Measurements from ENCODE around the gene EFNA2. TPM values are rescaled to one million over a fixed set of nuclear protein-coding genes. Genes with fewer than 3 reads are reported as not detected.

The EFNA2 gene
- total and polyA plus RNA-seq, 2 of the 4 experiments (the other 2 are of a cell fraction), result not detected

GRCh38 chr19:1250437-1251260 lies 35.0 kb upstream of the EFNA2 start:
- H3K4ac ChIP-seq (ENCODE audit: low read depth, low read length), result peak overlapping the region; percentile 98
- intact Hi-C loops (cut with micrococcal nuclease), result no loop called here
- H2BK5ac ChIP-seq (ENCODE audit: low read depth, low read length, poor library complexity, severe bottlenecking), result peak overlapping the region; percentile 99
- H3K9ac ChIP-seq (ENCODE audit: low read depth, low read length), result peak overlapping the region; percentile 97
- H2BK120ac ChIP-seq (ENCODE audit: low read depth, low read length), result peak overlapping the region; percentile 85
- peak overlapping the region; percentile 99 for H3K27ac ChIP-seq (ENCODE audit: insufficient read depth, low read length)
- no TSS peak for BruUV-seq (replicated peaks)
- H4K5ac ChIP-seq (ENCODE audit: low read depth, low read length), result peak overlapping the region; percentile 80; the same call in 1 of the 2 replicates
- H3K4me3 ChIP-seq (ENCODE audit: insufficient read depth, low read depth, low read length), result peak overlapping the region; percentile 94
- no peaks in the 10 kb centered on the region for H3K27me3 ChIP-seq (ENCODE audit: control insufficient read depth, insufficient read depth, low read length)
- dilution Hi-C loops (cut with HindIII; ENCODE audit: low sequenced_read_pairs, unreplicated experiment), result no loop called here
- in situ Hi-C loops (cut with MboI; ENCODE audit: low sequenced_read_pairs), result no loop called here
- H2AFZ ChIP-seq (replicated peaks; ENCODE audit: low read length, poor library complexity), result peak overlapping the region; percentile 14
- peak overlapping the region; percentile 92 for H2AK9ac ChIP-seq (replicated peaks; ENCODE audit: low read depth, low read length, poor library complexity)
- TF ChIP-seq POLR2A (IDR thresholded peaks at IDR 0.05; ENCODE audit: low read depth, low read length) (no peak), MAZ (IDR thresholded peaks at IDR 0.05; ENCODE audit: borderline replicate concordance, low read depth, low read length) (peak; percentile 8; the same call in 1 of the 2 replicates)
- no peak overlapping the region for H3K23ac ChIP-seq (ENCODE audit: low read depth, low read length)
- DNase-seq (peak; percentile 60), ATAC-seq (ENCODE audit: low read depth) (no peak)
- H4K8ac ChIP-seq (ENCODE audit: low read depth in 2 of 2, low read length in 2 of 2), result peak overlapping the region; percentile 80; a peak in 2 of 4 replicates
- H3K4me1 ChIP-seq (ENCODE audit: control insufficient read depth, insufficient read depth, low read length), result peaks cover 25% of the 10 kb centered on the region
- peaks cover 71% of the 10 kb centered on the region for H4K20me1 ChIP-seq (ENCODE audit: insufficient read depth, low read length)
- WGBS, 2 experiments (ENCODE audit: extremely low coverage in 2 of 2, insufficient read length in 1 of 2), result 0% methylated on average over 32 of the region's 90 CpGs; no CpG with 5 or more reads in 1 of the 2 experiments
- H3K9me3 ChIP-seq (ENCODE audit: control insufficient read depth, insufficient read depth, low read length), result no peaks in the 10 kb centered on the region
- peak overlapping the region; percentile 84; the same call in 1 of the 2 replicates for H3K56ac ChIP-seq (ENCODE audit: extremely low read depth, insufficient read depth, low read length)
- H3K36me3 ChIP-seq (ENCODE audit: control insufficient read depth, insufficient read depth, low read length), result peaks cover 42% of the 10 kb centered on the region
- H4K91ac ChIP-seq (ENCODE audit: insufficient read depth, low read depth, low read length), result peak overlapping the region; percentile 97; the same call in 1 of the 2 replicates
- H3K4me2 ChIP-seq (ENCODE audit: low read depth, low read length), result peak overlapping the region; percentile 82; the same call in 1 of the 2 replicates
- no peak overlapping the region for H2BK15ac ChIP-seq (ENCODE audit: low read depth, low read length)
- CTCF ChIA-PET, result no interaction called here
- peak overlapping the region; percentile 85; the same call in 1 of the 2 replicates for H3K18ac ChIP-seq (ENCODE audit: low read depth, low read length)
- peaks cover 0 to 36% of the 10 kb centered on the region in 2 experiments; a peak in 2 of 4 replicates for H3K79me1 ChIP-seq (ENCODE audit: low read depth in 1 of 2, low read length in 2 of 2)
- H3K9me1 ChIP-seq (ENCODE audit: insufficient read depth, low read length), result no peaks in the 10 kb centered on the region
- H2BK20ac ChIP-seq (ENCODE audit: low read depth, low read length), result no peak overlapping the region
- POLR2A ChIA-PET (ENCODE audit: unreplicated experiment), result no interaction called here
- peak overlapping the region; percentile 96 for H3K14ac ChIP-seq (replicated peaks; ENCODE audit: low read depth, low read length)
- peak overlapping the region; percentile 49; the same call in 1 of the 2 replicates for H2AK5ac ChIP-seq (ENCODE audit: low read depth, low read length)

All from IMR-90 (cell line).